ENCODE results near the gene FKBP8. TPM values are rescaled to one million over a fixed set of nuclear protein-coding genes. Genes with fewer than 3 reads are reported as not detected.
A peak's percentile ranks its signal among the peaks of the same experiment; 100 is the strongest.

The FKBP8 gene
- total RNA-seq, 2 donors from 2014 or later, result 235 to 247 TPM

GRCh38 chr19:18513868-18514267 lies 29.5 kb downstream of the FKBP8 start:
- intact Hi-C loops (cut with DNase I), result no loop called here
- H3K27me3 ChIP-seq, result no peaks in the 10 kb centered on the region
- no peaks in the 10 kb centered on the region for H3K9me3 ChIP-seq
- DNase-seq (no peak), ATAC-seq (no peak)
- H3K4me3 ChIP-seq, result no peak overlapping the region
- TF ChIP-seq POLR2A (IDR thresholded peaks at IDR 0.05) (no peak), CTCF (IDR thresholded peaks at IDR 0.05) (no peak)
- H3K36me3 ChIP-seq (replicated peaks in 1 of 2; ENCODE audit: insufficient read depth in 1 of 2, low read depth in 2 of 2), result no peaks in the 10 kb centered on the region
- H3K27ac ChIP-seq, result no peak overlapping the region
- H3K4me1 ChIP-seq, result peaks cover 49% of the 10 kb centered on the region
- 72 to 81% methylated on average over 11 of the region's 11 CpGs for WGBS, 2 donors

DNA sequence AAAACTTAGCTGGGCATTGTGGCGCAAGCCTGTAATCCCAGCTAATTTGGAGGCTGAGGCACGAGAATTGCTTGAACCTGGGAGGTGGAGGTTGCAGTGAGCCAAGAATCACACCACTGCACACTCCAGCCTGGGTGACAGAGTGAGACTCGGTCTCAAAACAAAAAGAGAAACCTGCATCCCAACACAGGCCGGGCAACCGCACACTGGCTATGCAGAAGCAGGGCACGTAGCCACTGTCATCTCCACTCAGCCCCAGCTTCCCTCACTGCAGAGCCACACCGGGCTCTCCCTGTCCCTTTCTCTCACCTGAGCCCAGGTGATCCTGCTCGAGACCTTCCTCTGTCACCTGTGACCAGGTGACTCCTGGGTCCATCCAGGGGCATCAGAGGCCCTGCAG lies 33.2 kb downstream of the FKBP8 start:
- Histone ChIP-seq H3K4me1 (peaks cover 57% of the 10 kb centered on the region), H3K9me3 (no peaks in the 10 kb centered on the region), H3K27me3 (no peaks in the 10 kb centered on the region), H3K36me3 (replicated peaks in 1 of 2; ENCODE audit: insufficient read depth in 1 of 2, low read depth in 2 of 2) (no peaks in the 10 kb centered on the region), H3K27ac (no peak overlapping the region), H3K4me3 (no peak overlapping the region)
- no peak for ATAC-seq
- no peak for DNase-seq
- 87 to 93% methylated on average over 2 to 8 of the region's 8 CpGs for WGBS, 2 donors
- no peak for TF ChIP-seq POLR2A (IDR thresholded peaks at IDR 0.05)
- TF ChIP-seq CTCF (IDR thresholded peaks at IDR 0.05), result no peak
- intact Hi-C loops (cut with DNase I), result no loop called here

- intact Hi-C loops (cut with DNase I), result no loop called here
- TF ChIP-seq CTCF (IDR thresholded peaks at IDR 0.05) (no peak), POLR2A (IDR thresholded peaks at IDR 0.05) (no peak)
- Histone ChIP-seq H3K36me3 (replicated peaks in 1 of 2; ENCODE audit: insufficient read depth in 1 of 2, low read depth in 2 of 2) (no peaks in the 10 kb centered on the region), H3K4me1 (peaks cover 64% of the 10 kb centered on the region), H3K9me3 (no peaks in the 10 kb centered on the region), H3K27ac (no peak overlapping the region), H3K27me3 (no peaks in the 10 kb centered on the region), H3K4me3 (no peak overlapping the region)
- ATAC-seq (no peak), DNase-seq (no peak)
- WGBS, 2 donors, result 90 to 91% methylated on average over 2 to 7 of the region's 7 CpGs
These were observed 34.8 kb downstream of the FKBP8 start for GRCh38 chr19:18508585-18508984.

DNA sequence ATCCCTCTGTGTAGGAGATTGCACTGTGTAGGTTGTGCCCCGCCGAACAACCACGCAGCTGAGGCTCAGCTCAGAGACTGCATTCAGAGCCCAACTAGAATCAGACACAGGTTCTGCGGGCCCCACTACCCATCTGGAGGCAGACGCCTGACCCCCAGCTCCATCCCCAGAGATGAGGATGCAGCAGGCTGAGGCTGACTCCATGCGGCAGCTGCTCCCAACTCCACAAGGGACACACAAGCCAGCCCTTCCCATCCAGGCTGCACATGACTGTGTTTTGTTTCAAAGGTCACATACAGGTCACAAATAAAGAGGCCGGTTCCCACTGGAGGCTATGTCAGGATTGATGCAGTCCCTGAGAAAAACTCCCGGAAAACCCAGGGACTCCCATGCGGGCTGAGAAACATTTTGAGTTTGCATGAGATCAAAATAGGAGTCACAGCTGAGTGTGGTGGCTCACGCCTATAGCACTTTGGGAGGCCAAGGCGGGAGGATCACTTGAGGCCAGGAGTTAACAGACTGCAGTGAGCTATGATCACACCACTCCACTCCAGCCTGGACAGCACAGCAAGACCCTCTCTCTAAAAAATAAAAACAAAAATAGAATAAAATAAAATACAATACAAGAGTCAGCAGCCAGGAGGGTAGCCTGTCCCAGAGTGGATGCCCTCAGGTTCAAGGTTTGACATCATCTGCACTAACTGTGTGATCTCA lies 35.5 kb downstream of the FKBP8 start:
- TF ChIP-seq CTCF (IDR thresholded peaks at IDR 0.05), result no peak
- TF ChIP-seq POLR2A (IDR thresholded peaks at IDR 0.05), result no peak
- DNase-seq (no peak), ATAC-seq (no peak)
- Histone ChIP-seq H3K9me3 (no peaks in the 10 kb centered on the region), H3K27ac (peak overlapping the region in 3 of 4 donors; percentile 33 to 61 (median 50)), H3K27me3 (no peaks in the 10 kb centered on the region), H3K4me3 (no peak overlapping the region), H3K4me1 (peaks cover 71% of the 10 kb centered on the region), H3K36me3 (replicated peaks in 1 of 2; ENCODE audit: insufficient read depth in 1 of 2, low read depth in 2 of 2) (no peaks in the 10 kb centered on the region)
- WGBS, 2 donors, result 74 to 77% methylated on average over 4 to 9 of the region's 11 CpGs
- intact Hi-C loops (cut with DNase I), result no loop called here
